HEK293 (cell line): Measurements from ENCODE around the gene GYG1.

Experiments
- CTCF ChIA-PET: fragments of 350-600 bp; formaldehyde crosslinking; extraction: SDS; loops from one replicate; lab custom pipeline; 2021; ENCODE audit warnings: antibody characterized with exemption; lab: Yijun Ruan, JAX
- POLR2A ChIA-PET: fragments of 300-600 bp; formaldehyde crosslinking; extraction: SDS; loops from one replicate; lab custom pipeline; 2020; ENCODE audit warnings: antibody characterized with exemption, inconsistent platforms; lab: Yijun Ruan, JAX
- H3K27ac ChIP-seq: fragments of 200-500 bp; sonication (Bioruptor generic); 2 replicates; pipeline ENCODE4 v1.5.1; 2014; ENCODE audit warnings: low read depth, low read length, control low read depth, inconsistent platforms; ENCODE audit errors: extremely low read depth
- H3K36me3 ChIP-seq, 2 experiments: fragments of 200-500 bp in 1 of 2; sonication (Bioruptor generic) in 1 of 2; 1 replicate in 1 of 2; 2 replicates in 1 of 2; pipeline ENCODE4 v1.5.1; 2014 to 2017; ENCODE audit warnings: inconsistent platforms in 2 of 2, low read length in 2 of 2; ENCODE audit not compliant: control insufficient read depth in 2 of 2, insufficient read depth in 1 of 2
- H3K4me1 ChIP-seq: fragments of 200-500 bp; sonication (Bioruptor generic); 2 replicates; pipeline ENCODE4 v1.5.1; 2014; ENCODE audit warnings: mild to moderate bottlenecking, low read length, inconsistent platforms; ENCODE audit not compliant: control insufficient read depth, insufficient read depth
- H3K4me3 ChIP-seq: 2 replicates; pipeline ENCODE4 v1.5.1; 2011; ENCODE audit warnings: low read depth, mild to moderate bottlenecking, control low read depth, low read length, moderate library complexity
- H3K9me3 ChIP-seq: fragments of 200-500 bp; sonication (Bioruptor generic); 2 replicates; pipeline ENCODE4 v1.5.1; 2014; ENCODE audit warnings: low read depth, low read length, inconsistent platforms; ENCODE audit not compliant: control insufficient read depth, insufficient read depth
- GLIS1 ChIP-seq: fragments of 450-650 bp; formaldehyde crosslinking; IDR thresholded peaks from 2 replicates; pipeline ENCODE4 v1.5.1; 2016; ENCODE audit warnings: missing biosample characterization, missing genetic modification characterization
- KLF16 ChIP-seq: fragments of 450-650 bp; formaldehyde crosslinking; IDR thresholded peaks from 2 replicates; pipeline ENCODE4 v1.5.1; 2017; ENCODE audit warnings: missing biosample characterization, missing genetic modification characterization
- SETDB1 ChIP-seq: IDR thresholded peaks from one replicate; pipeline ENCODE4 v1.6.1; 2017; ENCODE audit warnings: mild to moderate bottlenecking, low read length, moderate library complexity, mixed read lengths; ENCODE audit not compliant: insufficient read length
- ZBTB17 ChIP-seq: fragments of 450-650 bp; formaldehyde crosslinking; IDR thresholded peaks from 2 replicates; pipeline ENCODE4 v1.5.1; 2016; ENCODE audit warnings: missing biosample characterization, missing genetic modification characterization
- ZFHX2 ChIP-seq: fragments of 450-650 bp; formaldehyde crosslinking; conservative IDR thresholded peaks from 2 replicates; pipeline ENCODE4 v1.5.1; 2016; ENCODE audit warnings: missing biosample characterization, missing genetic modification characterization
- ZNF133 ChIP-seq: fragments of 450-650 bp; formaldehyde crosslinking; IDR thresholded peaks from 2 replicates; pipeline ENCODE4 v1.5.1; 2016; ENCODE audit warnings: missing biosample characterization, missing genetic modification characterization
- ZNF211 ChIP-seq: fragments of 450-650 bp; formaldehyde crosslinking; IDR thresholded peaks from 2 replicates; pipeline ENCODE4 v1.5.1; 2016; ENCODE audit warnings: low read depth, missing biosample characterization, missing genetic modification characterization
- ZNF335 ChIP-seq: fragments of 450-650 bp; formaldehyde crosslinking; conservative IDR thresholded peaks from 2 replicates; pipeline ENCODE4 v1.5.1; 2016; ENCODE audit warnings: missing biosample characterization, missing genetic modification characterization
- ZNF350 ChIP-seq: fragments of 450-650 bp; formaldehyde crosslinking; IDR thresholded peaks from 2 replicates; pipeline ENCODE4 v1.5.0; 2017; ENCODE audit warnings: missing biosample characterization, mild to moderate bottlenecking, missing genetic modification characterization
- ZNF514 ChIP-seq: fragments of 450-650 bp; formaldehyde crosslinking; IDR thresholded peaks from 2 replicates; pipeline ENCODE4 v1.5.1; 2016; ENCODE audit warnings: missing biosample characterization, missing genetic modification characterization
- ZNF549 ChIP-seq: fragments of 450-650 bp; IDR thresholded peaks from 2 replicates; pipeline ENCODE4 v1.5.1; 2018; ENCODE audit warnings: missing biosample characterization, missing genetic modification characterization, mild to moderate bottlenecking, inconsistent platforms, moderate library complexity
- ZNF747 ChIP-seq: fragments of 450-650 bp; formaldehyde crosslinking; IDR thresholded peaks from 2 replicates; pipeline ENCODE4 v1.5.1; 2016; ENCODE audit warnings: missing biosample characterization, missing genetic modification characterization
- ZNF843 ChIP-seq: fragments of 450-650 bp; formaldehyde crosslinking; IDR thresholded peaks from 2 replicates; pipeline ENCODE4 v1.5.1; 2016; ENCODE audit warnings: missing biosample characterization, missing genetic modification characterization
- TF ChIP-seq, protein P1 (sequence below): sonication (generic); formaldehyde crosslinking; IDR thresholded peaks from 2 replicates; pipeline ENCODE4 v1.8.1; 2022; ENCODE audit warnings: mild to moderate bottlenecking, moderate library complexity, missing genetic modification reagents
- TF ChIP-seq, protein P2 (sequence below): fragments of 450-650 bp; formaldehyde crosslinking; optimal IDR thresholded peaks from 2 replicates; pipeline ENCODE3; 2016; ENCODE audit warnings: missing biosample characterization, mild to moderate bottlenecking, missing genetic modification characterization
- TF ChIP-seq, protein P3 (sequence below): fragments of 450-650 bp; formaldehyde crosslinking; IDR thresholded peaks from 2 replicates; pipeline ENCODE4 v1.5.1; 2016; ENCODE audit warnings: missing biosample characterization, missing genetic modification characterization, borderline replicate concordance
- TF ChIP-seq, protein P4 (sequence below): fragments of 450-650 bp; formaldehyde crosslinking; IDR thresholded peaks from 2 replicates; pipeline ENCODE4 v1.5.1; 2016; ENCODE audit warnings: missing biosample characterization, missing genetic modification characterization, low read depth
- TF ChIP-seq, protein P5 (sequence below): fragments of 450-650 bp; formaldehyde crosslinking; IDR thresholded peaks from 2 replicates; pipeline ENCODE4; 2016; ENCODE audit warnings: missing biosample characterization, missing genetic modification characterization

Gene GYG1

DNA sequence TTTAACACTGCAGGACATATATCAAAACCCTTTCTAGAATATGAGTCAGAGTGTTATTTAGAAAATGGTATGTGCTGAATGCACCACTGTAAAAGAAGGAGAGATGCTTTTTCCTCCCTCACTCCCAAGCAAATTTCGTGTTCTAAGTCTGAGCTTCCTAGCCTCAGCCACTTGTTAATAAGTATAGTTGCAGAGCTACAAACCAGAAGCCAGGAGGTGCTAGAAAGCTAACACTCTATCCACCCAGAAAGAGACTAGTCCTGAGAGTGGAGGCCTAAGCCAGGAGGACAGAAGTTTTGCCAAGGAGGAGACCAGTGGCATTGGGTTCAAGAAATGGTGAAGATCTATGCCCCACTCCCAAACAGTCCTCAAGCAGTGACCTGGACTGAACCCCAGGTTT lies 40.5 kb upstream of the GYG1 start (continued):
- TF ChIP-seq, protein P1, sequence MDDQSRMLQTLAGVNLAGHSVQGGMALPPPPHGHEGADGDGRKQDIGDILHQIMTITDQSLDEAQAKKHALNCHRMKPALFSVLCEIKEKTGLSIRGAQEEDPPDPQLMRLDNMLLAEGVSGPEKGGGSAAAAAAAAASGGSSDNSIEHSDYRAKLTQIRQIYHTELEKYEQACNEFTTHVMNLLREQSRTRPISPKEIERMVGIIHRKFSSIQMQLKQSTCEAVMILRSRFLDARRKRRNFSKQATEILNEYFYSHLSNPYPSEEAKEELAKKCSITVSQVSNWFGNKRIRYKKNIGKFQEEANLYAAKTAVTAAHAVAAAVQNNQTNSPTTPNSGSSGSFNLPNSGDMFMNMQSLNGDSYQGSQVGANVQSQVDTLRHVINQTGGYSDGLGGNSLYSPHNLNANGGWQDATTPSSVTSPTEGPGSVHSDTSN (CRISPR knock-in tag), result no peak
- TF ChIP-seq SETDB1 (no peak), KLF16 (no peak), ZNF747 (no peak)

DNA sequence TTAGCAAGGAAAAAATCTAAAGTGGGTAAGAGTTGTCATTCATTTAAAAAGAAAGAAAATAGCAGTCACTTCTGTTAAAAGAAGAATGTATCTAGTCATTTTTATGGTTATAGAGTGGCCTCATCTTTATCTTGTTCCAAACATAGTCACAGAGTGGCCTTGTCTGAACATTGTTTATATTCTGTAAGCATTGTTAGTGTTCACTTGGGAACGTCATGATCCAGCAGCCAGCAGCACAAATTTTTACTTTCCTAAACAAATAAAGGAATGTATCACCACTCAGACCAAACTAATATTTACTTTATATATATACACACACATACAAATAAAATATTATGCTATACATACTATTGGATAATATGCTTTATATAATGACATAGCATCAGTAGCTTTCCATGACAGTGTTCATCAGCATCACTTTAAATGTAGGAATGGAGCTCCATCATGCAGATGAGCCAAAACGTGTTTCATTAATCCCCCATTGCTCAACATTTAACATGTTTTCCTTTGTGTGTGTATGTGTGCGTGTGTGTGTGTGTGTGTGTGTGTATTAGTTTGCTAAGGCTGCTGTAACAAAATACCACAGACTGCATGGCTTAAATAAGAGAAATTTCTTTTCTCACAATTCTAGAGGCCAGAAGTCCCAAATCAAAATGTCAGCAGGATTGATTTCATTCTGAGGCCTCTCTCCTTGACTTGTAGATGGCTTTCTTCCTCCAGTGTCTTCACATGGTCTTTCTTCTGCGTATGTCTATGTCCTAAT lies 39.6 kb upstream of the GYG1 start:
- no peaks in the 10 kb centered on the region for H3K9me3 ChIP-seq
- POLR2A ChIA-PET, result no interaction called here
- TF ChIP-seq, protein P2, sequence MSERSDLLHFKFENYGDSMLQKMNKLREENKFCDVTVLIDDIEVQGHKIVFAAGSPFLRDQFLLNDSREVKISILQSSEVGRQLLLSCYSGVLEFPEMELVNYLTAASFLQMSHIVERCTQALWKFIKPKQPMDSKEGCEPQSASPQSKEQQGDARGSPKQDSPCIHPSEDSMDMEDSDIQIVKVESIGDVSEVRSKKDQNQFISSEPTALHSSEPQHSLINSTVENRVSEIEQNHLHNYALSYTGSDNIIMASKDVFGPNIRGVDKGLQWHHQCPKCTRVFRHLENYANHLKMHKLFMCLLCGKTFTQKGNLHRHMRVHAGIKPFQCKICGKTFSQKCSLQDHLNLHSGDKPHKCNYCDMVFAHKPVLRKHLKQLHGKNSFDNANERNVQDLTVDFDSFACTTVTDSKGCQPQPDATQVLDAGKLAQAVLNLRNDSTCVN (tag by site-specific recombination), result no peak
- TF ChIP-seq GLIS1 (tag by site-specific recombination) (no peak), ZBTB17 (no peak), ZFHX2 (no peak), ZNF549 (tag by site-specific recombination) (no peak), ZNF350 (tag by site-specific recombination) (no peak)
- TF ChIP-seq, protein P3, sequence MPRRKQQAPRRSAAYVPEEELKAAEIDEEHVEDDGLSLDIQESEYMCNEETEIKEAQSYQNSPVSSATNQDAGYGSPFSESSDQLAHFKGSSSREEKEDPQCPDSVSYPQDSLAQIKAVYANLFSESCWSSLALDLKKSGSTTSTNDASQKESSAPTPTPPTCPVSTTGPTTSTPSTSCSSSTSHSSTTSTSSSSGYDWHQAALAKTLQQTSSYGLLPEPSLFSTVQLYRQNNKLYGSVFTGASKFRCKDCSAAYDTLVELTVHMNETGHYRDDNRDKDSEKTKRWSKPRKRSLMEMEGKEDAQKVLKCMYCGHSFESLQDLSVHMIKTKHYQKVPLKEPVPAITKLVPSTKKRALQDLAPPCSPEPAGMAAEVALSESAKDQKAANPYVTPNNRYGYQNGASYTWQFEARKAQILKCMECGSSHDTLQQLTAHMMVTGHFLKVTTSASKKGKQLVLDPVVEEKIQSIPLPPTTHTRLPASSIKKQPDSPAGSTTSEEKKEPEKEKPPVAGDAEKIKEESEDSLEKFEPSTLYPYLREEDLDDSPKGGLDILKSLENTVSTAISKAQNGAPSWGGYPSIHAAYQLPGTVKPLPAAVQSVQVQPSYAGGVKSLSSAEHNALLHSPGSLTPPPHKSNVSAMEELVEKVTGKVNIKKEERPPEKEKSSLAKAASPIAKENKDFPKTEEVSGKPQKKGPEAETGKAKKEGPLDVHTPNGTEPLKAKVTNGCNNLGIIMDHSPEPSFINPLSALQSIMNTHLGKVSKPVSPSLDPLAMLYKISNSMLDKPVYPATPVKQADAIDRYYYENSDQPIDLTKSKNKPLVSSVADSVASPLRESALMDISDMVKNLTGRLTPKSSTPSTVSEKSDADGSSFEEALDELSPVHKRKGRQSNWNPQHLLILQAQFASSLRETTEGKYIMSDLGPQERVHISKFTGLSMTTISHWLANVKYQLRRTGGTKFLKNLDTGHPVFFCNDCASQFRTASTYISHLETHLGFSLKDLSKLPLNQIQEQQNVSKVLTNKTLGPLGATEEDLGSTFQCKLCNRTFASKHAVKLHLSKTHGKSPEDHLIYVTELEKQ (tag by site-specific recombination), result no peak
- TF ChIP-seq, protein P4, sequence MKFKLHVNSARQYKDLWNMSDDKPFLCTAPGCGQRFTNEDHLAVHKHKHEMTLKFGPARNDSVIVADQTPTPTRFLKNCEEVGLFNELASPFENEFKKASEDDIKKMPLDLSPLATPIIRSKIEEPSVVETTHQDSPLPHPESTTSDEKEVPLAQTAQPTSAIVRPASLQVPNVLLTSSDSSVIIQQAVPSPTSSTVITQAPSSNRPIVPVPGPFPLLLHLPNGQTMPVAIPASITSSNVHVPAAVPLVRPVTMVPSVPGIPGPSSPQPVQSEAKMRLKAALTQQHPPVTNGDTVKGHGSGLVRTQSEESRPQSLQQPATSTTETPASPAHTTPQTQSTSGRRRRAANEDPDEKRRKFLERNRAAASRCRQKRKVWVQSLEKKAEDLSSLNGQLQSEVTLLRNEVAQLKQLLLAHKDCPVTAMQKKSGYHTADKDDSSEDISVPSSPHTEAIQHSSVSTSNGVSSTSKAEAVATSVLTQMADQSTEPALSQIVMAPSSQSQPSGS (tag by site-specific recombination), result no peak
- H3K27ac ChIP-seq, result no peak overlapping the region
- no peaks in the 10 kb centered on the region for H3K36me3 ChIP-seq
- H3K4me3 ChIP-seq, result no peak overlapping the region
- CTCF ChIA-PET, result interaction anchor here (0.6 to 0.7 kb wide), 2 partner anchors 78 to 528 kb away, joined by 3 to 4 read pairs; no protein-coding TSS in a partner anchor
- H3K4me1 ChIP-seq, result no peaks in the 10 kb centered on the region

DNA sequence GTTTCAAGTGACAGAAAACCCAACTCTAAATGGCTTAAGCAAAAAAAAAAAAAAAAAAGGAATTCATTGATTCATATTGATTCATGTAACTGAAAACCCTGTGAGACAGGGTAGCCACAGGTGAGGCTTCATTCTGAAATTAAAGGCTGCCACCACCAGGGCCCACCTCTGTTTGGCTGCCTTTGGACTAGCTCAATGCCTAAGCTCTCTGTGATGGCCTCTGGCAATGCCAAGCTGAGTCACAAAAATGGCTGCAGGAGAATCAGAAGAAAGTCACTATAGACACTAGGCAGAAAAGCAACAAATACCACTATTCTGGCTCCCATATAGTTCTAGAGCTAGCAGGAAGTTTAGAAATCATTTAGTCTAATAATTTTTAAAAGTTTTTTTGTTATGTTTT lies 38.2 kb upstream of the GYG1 start:
- Histone ChIP-seq H3K4me1 (no peaks in the 10 kb centered on the region), H3K36me3 (no peaks in the 10 kb centered on the region), H3K9me3 (no peaks in the 10 kb centered on the region), H3K4me3 (no peak overlapping the region), H3K27ac (no peak overlapping the region)
- ChIA-PET CTCF (interaction anchor here (1.0 to 3.7 kb wide), 4 partner anchors 10 to 320 kb away, joined by 3 to 45 read pairs (median 4); no protein-coding TSS in a partner anchor), POLR2A (no interaction called here)
- no peak for TF ChIP-seq ZNF211
- no peak for TF ChIP-seq ZNF514 (tag by site-specific recombination)
- no peak for TF ChIP-seq ZNF843 (tag by site-specific recombination)
- no peak for TF ChIP-seq ZNF335
- TF ChIP-seq, protein P5, sequence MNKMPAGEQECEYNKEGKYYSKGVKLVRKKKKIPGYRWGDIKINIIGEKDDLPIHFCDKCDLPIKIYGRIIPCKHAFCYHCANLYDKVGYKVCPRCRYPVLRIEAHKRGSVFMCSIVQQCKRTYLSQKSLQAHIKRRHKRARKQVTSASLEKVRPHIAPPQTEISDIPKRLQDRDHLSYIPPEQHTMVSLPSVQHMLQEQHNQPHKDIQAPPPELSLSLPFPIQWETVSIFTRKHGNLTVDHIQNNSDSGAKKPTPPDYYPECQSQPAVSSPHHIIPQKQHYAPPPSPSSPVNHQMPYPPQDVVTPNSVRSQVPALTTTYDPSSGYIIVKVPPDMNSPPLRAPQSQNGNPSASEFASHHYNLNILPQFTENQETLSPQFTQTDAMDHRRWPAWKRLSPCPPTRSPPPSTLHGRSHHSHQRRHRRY, result no peak
- TF ChIP-seq KLF16, result no peak
- TF ChIP-seq ZNF133, result no peak
